ENCODE data around the gene STAT4.

Gene STAT4

GRCh38 chr2:191020221-191020741, 130.5 kb downstream of the STAT4 start (continued):
- TF ChIP-seq ZNF174 (tag by site-specific recombination; IDR thresholded peaks at IDR 0.05) (no peak), ZNF169 (tag by site-specific recombination; IDR thresholded peaks at IDR 0.05) (no peak), ZNF473 (tag by site-specific recombination; IDR thresholded peaks at IDR 0.05) (no peak)

DNA sequence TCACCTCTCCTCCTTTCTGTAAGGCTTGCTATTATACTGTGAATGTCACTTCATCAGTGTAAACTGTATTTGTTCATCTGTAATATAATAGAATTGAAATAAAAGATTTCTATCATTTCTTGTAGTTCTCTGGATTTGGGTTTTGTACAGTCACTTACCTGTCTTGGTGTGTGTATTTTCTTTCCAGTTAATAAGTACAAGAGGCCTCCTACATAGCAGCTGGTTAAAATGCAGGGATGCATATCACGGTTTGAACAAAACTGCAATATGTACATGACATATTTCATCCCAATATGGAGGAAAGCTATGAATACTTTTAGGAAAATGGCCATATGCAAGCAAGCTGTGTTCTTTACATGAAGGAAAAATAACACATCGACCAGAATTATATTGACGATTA, 131.4 kb downstream of the STAT4 start:
- Histone ChIP-seq H3K4me1 (ENCODE audit: control insufficient read depth, insufficient read depth, low read length) (no peaks in the 10 kb centered on the region; the same call in 1 of the 2 replicates), H3K36me3 (ENCODE audit: control insufficient read depth in 2 of 2, insufficient read depth in 1 of 2, low read length in 2 of 2) (no peaks in the 10 kb centered on the region), H3K27ac (ENCODE audit: extremely low read depth, low read depth, low read length) (no peak overlapping the region), H3K4me3 (ENCODE audit: low read depth, low read length) (no peak overlapping the region), H3K9me3 (ENCODE audit: control insufficient read depth, insufficient read depth, low read depth, low read length) (no peaks in the 10 kb centered on the region)
- CTCF ChIA-PET, result interaction anchor here (0.6 to 1.5 kb wide), 4 partner anchors 12 to 230 kb away, joined by 3 to 5 read pairs (median 3); no protein-coding TSS in a partner anchor
- POLR2A ChIA-PET, result interaction anchor here (0.6 to 1.7 kb wide), 5 partner anchors 17 to 138 kb away, joined by 3 to 9 read pairs (median 4); no protein-coding TSS in a partner anchor
- TF ChIP-seq ZNF548 (tag by site-specific recombination; IDR thresholded peaks at IDR 0.05) (no peak), ZNF184 (tag by site-specific recombination; IDR thresholded peaks at IDR 0.05) (no peak), ZNF324 (tag by site-specific recombination; IDR thresholded peaks at IDR 0.05) (no peak), TRIM28 (IDR thresholded peaks at IDR 0.05; ENCODE audit: borderline replicate concordance, low read length) (no peak), GFI1B (tag by site-specific recombination; IDR thresholded peaks at IDR 0.05) (no peak), ZBTB1 (tag by site-specific recombination; IDR thresholded peaks at IDR 0.05) (no peak), ZNF777 (tag by site-specific recombination; IDR thresholded peaks at IDR 0.05; ENCODE audit: borderline replicate concordance) (no peak), ZNF174 (tag by site-specific recombination; IDR thresholded peaks at IDR 0.05) (no peak)

DNA sequence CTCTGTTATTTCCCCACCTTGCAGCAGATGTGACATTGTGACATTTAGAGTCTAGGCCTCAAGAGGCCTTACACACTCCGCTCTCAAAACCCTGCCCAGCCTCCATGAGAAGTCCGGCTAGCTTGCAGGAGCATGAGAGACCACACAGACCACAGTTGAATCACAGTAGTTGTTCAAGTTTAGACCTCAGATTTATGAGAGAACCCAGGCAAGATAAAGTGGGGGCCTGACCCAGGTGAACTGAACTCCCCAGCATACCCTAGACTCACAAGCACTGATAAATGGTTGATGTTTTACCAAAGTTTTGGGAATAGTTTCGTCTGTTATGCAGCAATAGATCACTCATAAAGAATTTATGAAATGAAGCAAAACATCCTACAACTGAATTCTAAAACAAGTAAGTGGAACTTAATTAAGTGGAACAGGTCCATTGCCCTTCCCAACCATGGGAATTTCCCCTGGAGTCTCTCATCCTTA, 132.1 kb downstream of the STAT4 start:
- TF ChIP-seq, protein P1, sequence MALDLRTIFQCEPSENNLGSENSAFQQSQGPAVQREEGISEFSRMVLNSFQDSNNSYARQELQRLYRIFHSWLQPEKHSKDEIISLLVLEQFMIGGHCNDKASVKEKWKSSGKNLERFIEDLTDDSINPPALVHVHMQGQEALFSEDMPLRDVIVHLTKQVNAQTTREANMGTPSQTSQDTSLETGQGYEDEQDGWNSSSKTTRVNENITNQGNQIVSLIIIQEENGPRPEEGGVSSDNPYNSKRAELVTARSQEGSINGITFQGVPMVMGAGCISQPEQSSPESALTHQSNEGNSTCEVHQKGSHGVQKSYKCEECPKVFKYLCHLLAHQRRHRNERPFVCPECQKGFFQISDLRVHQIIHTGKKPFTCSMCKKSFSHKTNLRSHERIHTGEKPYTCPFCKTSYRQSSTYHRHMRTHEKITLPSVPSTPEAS (tag by site-specific recombination; IDR thresholded peaks at IDR 0.05), result no peak
- TF ChIP-seq ZFP69B (tag by site-specific recombination; IDR thresholded peaks at IDR 0.05) (no peak), BCL11A (tag by site-specific recombination; IDR thresholded peaks at IDR 0.05; ENCODE audit: low read depth) (no peak), ZNF518A (tag by site-specific recombination; conservative IDR thresholded peaks at IDR 0.05; ENCODE audit: low read depth) (no peak), ZNF175 (tag by site-specific recombination; IDR thresholded peaks at IDR 0.05) (no peak)
- no peaks in the 10 kb centered on the region; the same call in 1 of the 2 replicates for H3K4me1 ChIP-seq (ENCODE audit: control insufficient read depth, insufficient read depth, low read length)
- no peak overlapping the region for H3K27ac ChIP-seq (ENCODE audit: extremely low read depth, low read depth, low read length)
- CTCF ChIA-PET, result interaction anchor here (1.5 kb wide), 1 partner anchor 11 kb away, joined by 5 read pairs; no protein-coding TSS in a partner anchor
- no peaks in the 10 kb centered on the region for H3K36me3 ChIP-seq (ENCODE audit: control insufficient read depth in 2 of 2, insufficient read depth in 1 of 2, low read length in 2 of 2)
- no peak overlapping the region for H3K4me3 ChIP-seq (ENCODE audit: low read depth, low read length)
- no peaks in the 10 kb centered on the region for H3K9me3 ChIP-seq (ENCODE audit: control insufficient read depth, insufficient read depth, low read depth, low read length)
- POLR2A ChIA-PET, result no interaction called here

Data from HEK293 (cell line).